Prostate gland (tissue), 2 donors: ENCODE results near the gene DVL1. TPM values are rescaled to one million over a fixed set of nuclear protein-coding genes. Genes with fewer than 3 reads are reported as not detected.

Source experiments
- DNase-seq: peaks from one replicate; pipeline ENCODE4 v3.0.0-alpha.2; 2019; ENCODE audit warnings: low spot score
- H3K27ac ChIP-seq, 2 donors: fragments of 200-600 bp; sonication (generic); 2 replicates each; pipeline ENCODE4 v1.5.1; 2017 to 2019
- H3K27me3 ChIP-seq: fragments of 200-600 bp; sonication (generic); replicated peaks from 2 replicates; pipeline ENCODE4 v1.5.1; 2019; ENCODE audit not compliant: insufficient read depth
- H3K36me3 ChIP-seq, 2 donors: fragments of 200-600 bp; sonication (generic); 1 replicate in 1 of 2; 2 replicates in 1 of 2; pipeline versions ENCODE4 v1.5.1 to v1.8.1; 2017 to 2019
- H3K4me1 ChIP-seq: fragments of 200-600 bp; sonication (generic); replicated peaks from 2 replicates; pipeline ENCODE4 v1.5.1; 2019
- H3K4me3 ChIP-seq, 2 donors: fragments of 200-600 bp; sonication (generic); 2 replicates each; pipeline ENCODE4 v1.5.1; 2017 to 2019
- H3K9me3 ChIP-seq: fragments of 200-600 bp; sonication (generic); 2 replicates; pipeline ENCODE4 v1.5.1; 2017
- POLR2A ChIP-seq: fragments of 450-650 bp; IDR thresholded peaks from one replicate; pipeline ENCODE4 v1.6.1; 2016; ENCODE audit warnings: antibody characterized with exemption, mild to moderate bottlenecking
- POLR2AphosphoS5 ChIP-seq: sonication (generic); formaldehyde crosslinking; IDR thresholded peaks from one replicate; pipeline ENCODE4 v1.6.1; 2017; ENCODE audit warnings: antibody characterized with exemption
- WGBS: methylation state at CpG from one replicate; pipeline ENCODE4 v1.1.5; 2018; 5-methylcytosine and 5-hydroxymethylcytosine counted together
- intact Hi-C: fragments of 100-400 bp; cut with DNase I; formaldehyde crosslinking; loops from one replicate; pipeline ENCODE4 v1.14.2; 2022
- microRNA-seq: library from miRNA; unstranded; fragments of <30 nt; microRNA quantifications from one replicate; pipeline ENCODE4, GENCODE V29; 2016
- small RNA-seq, 2 donors: library from RNA; depleted of rRNA; stranded (forward); fragments of <200 nt; gene quantifications; one replicate each; pipeline ENCODE3, GENCODE V24; 2016
- total RNA-seq, 2 donors: library from RNA; depleted of rRNA; stranded (reverse); fragments of >200 nt; gene quantifications; one replicate each; pipeline ENCODE4 v1.1.0, GENCODE V29; 2016
- TF ChIP-seq, protein P1 (sequence below), 4 experiments: fragments of 200-600 bp in 2 of 4; fragments of 450-650 bp in 2 of 4; sonication (generic) in 2 of 4; IDR thresholded peaks; 1 replicate in 3 of 4; 2 replicates in 1 of 4; pipeline ENCODE4 v1.5.1; 2016 to 2019; ENCODE audit warnings: antibody characterized with exemption in 4 of 4, mild to moderate bottlenecking in 2 of 4, moderate library complexity in 2 of 4

DVL1 gene
- total RNA-seq, 2 donors from 2014 or later = 70.5 to 165 TPM

DNA sequence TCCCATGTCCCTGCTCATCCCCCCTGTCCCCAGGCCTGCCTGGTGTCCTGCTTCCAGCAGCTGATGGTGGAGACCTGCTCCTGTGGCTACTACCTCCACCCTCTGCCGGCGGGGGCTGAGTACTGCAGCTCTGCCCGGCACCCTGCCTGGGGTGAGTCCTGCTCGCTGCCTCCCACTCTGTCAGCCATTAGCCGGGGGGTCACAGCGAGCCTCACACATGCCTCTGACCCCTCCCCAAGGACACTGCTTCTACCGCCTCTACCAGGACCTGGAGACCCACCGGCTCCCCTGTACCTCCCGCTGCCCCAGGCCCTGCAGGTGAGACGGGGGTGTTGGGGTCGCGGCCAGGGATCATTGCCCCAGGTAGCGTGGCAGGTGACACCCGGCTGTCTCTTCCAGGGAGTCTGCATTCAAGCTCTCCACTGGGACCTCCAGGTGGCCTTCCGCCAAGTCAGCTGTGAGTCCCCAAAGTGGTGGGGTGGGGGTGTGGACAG is 58.9 kb downstream of the DVL1 start:
- H3K4me1 ChIP-seq = peaks cover 4% of the 10 kb centered on the region
- no peak overlapping the region for H3K27ac ChIP-seq
- H3K27me3 ChIP-seq = no peaks in the 10 kb centered on the region
- WGBS = 65% methylated on average over 15 of the region's 15 CpGs
- TF ChIP-seq POLR2AphosphoS5 = no peak
- TF ChIP-seq, protein P1, sequence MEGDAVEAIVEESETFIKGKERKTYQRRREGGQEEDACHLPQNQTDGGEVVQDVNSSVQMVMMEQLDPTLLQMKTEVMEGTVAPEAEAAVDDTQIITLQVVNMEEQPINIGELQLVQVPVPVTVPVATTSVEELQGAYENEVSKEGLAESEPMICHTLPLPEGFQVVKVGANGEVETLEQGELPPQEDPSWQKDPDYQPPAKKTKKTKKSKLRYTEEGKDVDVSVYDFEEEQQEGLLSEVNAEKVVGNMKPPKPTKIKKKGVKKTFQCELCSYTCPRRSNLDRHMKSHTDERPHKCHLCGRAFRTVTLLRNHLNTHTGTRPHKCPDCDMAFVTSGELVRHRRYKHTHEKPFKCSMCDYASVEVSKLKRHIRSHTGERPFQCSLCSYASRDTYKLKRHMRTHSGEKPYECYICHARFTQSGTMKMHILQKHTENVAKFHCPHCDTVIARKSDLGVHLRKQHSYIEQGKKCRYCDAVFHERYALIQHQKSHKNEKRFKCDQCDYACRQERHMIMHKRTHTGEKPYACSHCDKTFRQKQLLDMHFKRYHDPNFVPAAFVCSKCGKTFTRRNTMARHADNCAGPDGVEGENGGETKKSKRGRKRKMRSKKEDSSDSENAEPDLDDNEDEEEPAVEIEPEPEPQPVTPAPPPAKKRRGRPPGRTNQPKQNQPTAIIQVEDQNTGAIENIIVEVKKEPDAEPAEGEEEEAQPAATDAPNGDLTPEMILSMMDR (IDR thresholded peaks at IDR 0.05) = peak in 3 of 4 experiments; percentile 47 to 78 (median 70)
- peak; percentile 47 for DNase-seq
- intact Hi-C loops = no loop called here
- H3K4me3 ChIP-seq = no peak overlapping the region
- H3K9me3 ChIP-seq = no peaks in the 10 kb centered on the region
- no peaks in the 10 kb centered on the region for H3K36me3 ChIP-seq

DNA sequence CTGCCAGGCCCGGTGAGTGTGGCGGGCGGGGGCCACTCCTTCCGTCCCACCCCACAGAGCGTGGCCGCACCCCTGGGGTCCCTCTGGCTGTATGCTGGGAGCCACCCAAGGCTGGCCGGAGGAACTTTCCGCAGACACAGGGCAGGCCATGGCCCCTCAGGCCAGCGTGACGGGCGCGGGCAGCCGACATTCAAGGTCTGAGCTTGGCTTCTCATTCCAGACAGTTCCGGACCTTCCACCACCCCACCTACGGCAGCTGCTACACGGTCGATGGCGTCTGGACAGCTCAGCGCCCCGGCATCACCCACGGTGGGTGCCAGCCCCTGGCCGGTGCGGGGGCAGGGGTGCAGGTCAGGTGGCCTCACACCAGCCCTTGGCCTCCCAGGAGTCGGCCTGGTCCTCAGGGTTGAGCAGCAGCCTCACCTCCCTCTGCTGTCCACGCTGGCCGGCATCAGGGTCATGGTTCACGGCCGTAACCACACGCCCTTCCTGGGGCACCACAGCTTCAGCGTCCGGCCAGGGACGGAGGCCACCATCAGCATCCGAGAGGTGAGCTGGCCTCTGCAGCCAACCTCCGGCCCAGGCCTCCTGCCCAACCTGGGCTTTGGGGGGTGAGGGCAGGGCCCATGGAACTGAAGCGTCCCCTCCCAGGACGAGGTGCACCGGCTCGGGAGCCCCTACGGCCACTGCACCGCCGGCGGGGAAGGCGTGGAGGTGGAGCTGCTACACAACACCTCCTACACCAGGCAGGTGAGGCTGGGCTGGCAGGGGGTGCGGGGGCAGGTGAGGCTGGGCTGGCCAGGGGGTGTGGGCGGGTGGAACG is 61.7 kb downstream of the DVL1 start:
- Histone ChIP-seq H3K36me3 (no peaks in the 10 kb centered on the region), H3K4me3 (no peak overlapping the region), H3K27ac (no peak overlapping the region), H3K4me1 (peaks cover 4% of the 10 kb centered on the region), H3K27me3 (peaks cover 3% of the 10 kb centered on the region), H3K9me3 (no peaks in the 10 kb centered on the region)
- TF ChIP-seq POLR2AphosphoS5 (no peak), POLR2A (no peak)
- TF ChIP-seq, protein P1 (IDR thresholded peaks at IDR 0.05) = no peak
- DNase-seq = no peak
- intact Hi-C loops = no loop called here
- 86% methylated on average over 34 of the region's 46 CpGs for WGBS

DNA sequence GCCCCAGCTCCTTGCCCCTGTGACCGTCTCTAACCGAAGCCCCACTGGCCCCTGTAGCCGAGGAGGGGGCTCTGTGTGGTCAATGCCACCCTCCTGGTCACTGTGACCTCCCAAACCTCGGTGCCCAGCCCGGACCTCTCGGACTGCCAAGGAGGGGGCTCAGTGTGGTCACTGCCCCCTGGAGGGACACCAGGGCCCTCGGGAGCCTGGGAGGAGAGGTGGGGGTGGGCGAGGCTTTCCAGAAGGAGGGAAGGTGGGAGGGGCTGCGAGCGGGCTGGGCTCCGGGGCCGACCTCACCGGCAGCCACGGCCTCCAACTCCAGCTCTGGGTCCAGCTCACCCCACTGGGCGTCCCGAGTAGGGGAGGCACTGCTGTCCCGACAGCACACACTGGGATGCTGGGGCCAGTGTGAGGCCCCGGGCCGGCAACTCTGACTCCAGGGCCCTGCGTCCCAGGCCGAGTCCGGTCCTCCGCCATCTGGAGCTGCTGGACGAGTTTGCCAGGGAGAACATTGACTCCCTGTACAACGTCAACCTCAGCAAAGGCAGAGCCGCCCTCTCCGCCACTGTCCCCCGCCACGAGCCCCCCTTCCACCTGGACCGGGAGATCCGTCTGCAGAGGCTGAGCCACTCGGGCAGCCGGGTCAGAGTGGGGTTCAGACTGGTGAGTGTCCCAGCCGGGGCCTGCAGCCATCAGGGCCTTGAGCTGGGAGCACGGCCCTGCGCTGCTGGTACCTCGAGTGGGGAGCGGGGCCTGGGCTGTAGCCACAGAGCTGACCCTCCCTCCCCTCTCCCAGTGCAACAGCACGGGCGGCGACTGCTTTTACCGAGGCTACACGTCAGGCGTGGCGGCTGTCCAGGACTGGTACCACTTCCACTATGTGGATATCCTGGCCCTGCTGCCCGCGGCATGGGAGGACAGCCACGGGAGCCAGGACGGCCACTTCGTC is 62.6 kb downstream of the DVL1 start:
- Histone ChIP-seq H3K36me3 (no peaks in the 10 kb centered on the region), H3K27ac (no peak overlapping the region), H3K27me3 (peaks cover 3% of the 10 kb centered on the region), H3K4me1 (peaks cover 4% of the 10 kb centered on the region), H3K9me3 (no peaks in the 10 kb centered on the region), H3K4me3 (no peak overlapping the region)
- intact Hi-C loops = no loop called here
- DNase-seq = no peak
- no peak for TF ChIP-seq POLR2A
- TF ChIP-seq, protein P1 (IDR thresholded peaks at IDR 0.05) = no peak
- no peak for TF ChIP-seq POLR2AphosphoS5
- 46% methylated on average over 37 of the region's 50 CpGs for WGBS

DNA sequence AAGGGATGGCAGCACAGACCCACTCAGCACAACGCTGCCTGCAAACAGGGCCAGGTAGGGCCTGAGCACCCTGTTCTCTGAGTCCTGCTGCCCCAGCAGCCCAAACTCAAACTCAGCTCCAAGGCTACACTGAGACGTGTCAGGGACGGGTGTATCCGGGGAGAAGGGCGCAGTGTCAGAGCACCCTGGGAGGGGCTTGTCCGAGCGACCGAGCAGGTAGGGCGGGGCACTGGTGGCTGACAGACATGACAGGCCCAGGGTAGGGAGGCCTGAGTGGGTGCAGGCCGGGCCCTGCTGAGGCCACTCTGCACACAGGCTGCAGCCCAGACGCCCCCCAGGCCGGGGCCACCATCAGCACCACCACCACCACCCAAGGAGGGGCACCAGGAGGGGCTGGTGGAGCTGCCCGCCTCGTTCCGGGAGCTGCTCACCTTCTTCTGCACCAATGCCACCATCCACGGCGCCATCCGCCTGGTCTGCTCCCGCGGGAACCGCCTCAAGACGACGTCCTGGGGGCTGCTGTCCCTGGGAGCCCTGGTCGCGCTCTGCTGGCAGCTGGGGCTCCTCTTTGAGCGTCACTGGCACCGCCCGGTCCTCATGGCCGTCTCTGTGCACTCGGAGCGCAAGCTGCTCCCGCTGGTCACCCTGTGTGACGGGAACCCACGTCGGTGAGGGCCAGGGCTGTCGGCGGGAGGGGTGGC is 63.5 kb downstream of the DVL1 start:
- no peak overlapping the region for H3K27ac ChIP-seq
- intact Hi-C loops = no loop called here
- no peaks in the 10 kb centered on the region for H3K36me3 ChIP-seq
- TF ChIP-seq POLR2AphosphoS5 = no peak
- TF ChIP-seq, protein P1 (IDR thresholded peaks at IDR 0.05) = no peak
- TF ChIP-seq POLR2A = no peak
- no peaks in the 10 kb centered on the region for H3K9me3 ChIP-seq
- no peak for DNase-seq
- peaks cover 3% of the 10 kb centered on the region for H3K27me3 ChIP-seq
- 59% methylated on average over 37 of the region's 37 CpGs for WGBS
- H3K4me3 ChIP-seq = no peak overlapping the region
- H3K4me1 ChIP-seq = no peaks in the 10 kb centered on the region

Small RNA genes within 50 kb of the gene (microRNA-seq; reads per million reads assigned to microRNA genes)
- gene MIR6726 (0.84 reads per million, percentile 3 among the genes with 10 or more reads in this experiment), gene MIR6727 (not detected), gene MIR6808 (0.34 reads per million)

Small RNA genes within 50 kb of the gene (small RNA-seq; reads per million reads assigned to genes)
- gene MIR6726 = 0 to 0.84 reads per million in 2 donors

Other genes starting within 250 kb of the DVL1 start
- gene C1orf159, start 233.3 kb downstream of the DVL1 start, total RNA-seq = 10 to 100 TPM; 20.0 to 26.4 TPM
- gene TTLL10, start 175.5 kb downstream of the DVL1 start, total RNA-seq = 1 to 10 TPM in 1 of 2 donors, under 1 TPM in 1; 0.77 to 7.3 TPM
- gene TNFRSF18, start 142.8 kb downstream of the DVL1 start, total RNA-seq = 1 to 10 TPM; 3.1 to 3.5 TPM
- gene TNFRSF4, start 135.3 kb downstream of the DVL1 start, total RNA-seq = 1 to 10 TPM in 1 of 2 donors, under 1 TPM in 1; 0.50 to 3.0 TPM
- 100 to 1,000 TPM; 177 to 185 TPM for gene SDF4, start 117.4 kb downstream of the DVL1 start, total RNA-seq
- 10 to 100 TPM; 29.6 to 41.5 TPM for gene B3GALT6, start 117.2 kb downstream of the DVL1 start, total RNA-seq
- 1 to 10 TPM in 1 of 2 donors, not detected in 1; 3.4 TPM for gene C1QTNF12, start 102.7 kb downstream of the DVL1 start, total RNA-seq
- 10 to 100 TPM; 56.0 to 79.4 TPM for gene UBE2J2, start 75.6 kb downstream of the DVL1 start, total RNA-seq
- gene SCNN1D, start 69.0 kb downstream of the DVL1 start, total RNA-seq = 10 to 100 TPM in 1 of 2 donors, 1 to 10 TPM in 1; 6.9 to 23.7 TPM
- 10 to 100 TPM; 43.2 to 58.6 TPM for gene ACAP3, start 41.5 kb downstream of the DVL1 start, total RNA-seq
- 10 to 100 TPM; 30.6 to 36.9 TPM for gene PUSL1, start 40.8 kb downstream of the DVL1 start, total RNA-seq
- 100 to 1,000 TPM in 1 of 2 donors, 10 to 100 TPM in 1; 97.3 to 178 TPM for gene INTS11, start 24.8 kb downstream of the DVL1 start, total RNA-seq
- gene CPTP, start 24.6 kb downstream of the DVL1 start, total RNA-seq = 10 to 100 TPM; 35.8 to 54.0 TPM
- under 1 TPM in 1 of 2 donors, not detected in 1; 0.80 TPM for gene TAS1R3, start 18.1 kb downstream of the DVL1 start, total RNA-seq
- gene MXRA8, start 9.1 kb upstream of the DVL1 start, total RNA-seq = 100 to 1,000 TPM in 1 of 2 donors, 10 to 100 TPM in 1; 39.0 to 152 TPM
- gene AURKAIP1, start 25.8 kb upstream of the DVL1 start, total RNA-seq = 100 to 1,000 TPM; 152 to 161 TPM
- 100 to 1,000 TPM; 116 to 242 TPM for gene CCNL2, start 49.9 kb upstream of the DVL1 start, total RNA-seq
- gene MRPL20, start 57.9 kb upstream of the DVL1 start, total RNA-seq = 100 to 1,000 TPM; 143 to 174 TPM
- 10 to 100 TPM; 33.7 to 34.9 TPM for gene ANKRD65, start 71.9 kb upstream of the DVL1 start, total RNA-seq
- 100 to 1,000 TPM; 191 to 227 TPM for gene VWA1, start 86.3 kb upstream of the DVL1 start, total RNA-seq
- 1 to 10 TPM; 7.3 to 9.9 TPM for gene ATAD3C, start 100.3 kb upstream of the DVL1 start, total RNA-seq
- 10 to 100 TPM; 16.8 to 26.9 TPM for gene ATAD3B, start 122.3 kb upstream of the DVL1 start, total RNA-seq
- 10 to 100 TPM; 30.0 to 32.8 TPM for gene ATAD3A, start 162.7 kb upstream of the DVL1 start, total RNA-seq
- gene TMEM240, start 191.2 kb upstream of the DVL1 start, total RNA-seq = 1 to 10 TPM; 4.5 to 6.8 TPM
- gene SSU72, start 225.4 kb upstream of the DVL1 start, total RNA-seq = 100 to 1,000 TPM; 173 to 203 TPM